Hepatocyte (in vitro differentiated cells): Measurements from ENCODE around the gene SEC22C.
"Not testable (repeated sequence)": the region's sequence is repeated elsewhere in the genome, so short reads cannot be mapped to it uniquely, and the experiment has no call there.

ENCODE experiments used
- CTCF ChIP-seq: fragments of 200-600 bp; sonication (generic); IDR thresholded peaks from 2 replicates; pipeline ENCODE4 v1.5.1; 2016; ENCODE audit warnings: antibody characterized with exemption, mild to moderate bottlenecking; ENCODE audit not compliant: poor library complexity
- EZH2 ChIP-seq: fragments of 200-600 bp; sonication (generic); IDR thresholded peaks from 2 replicates; pipeline ENCODE4 v1.6.1; 2016; ENCODE audit warnings: antibody characterized with exemption, mild to moderate bottlenecking, borderline replicate concordance

GRCh38 chr3:42597098-42597497, 15.3 kb upstream of the SEC22C start:
- not testable (repeated sequence) for TF ChIP-seq CTCF, EZH2
